ENCODE results near the gene GPHA2.

The GPHA2 gene

DNA sequence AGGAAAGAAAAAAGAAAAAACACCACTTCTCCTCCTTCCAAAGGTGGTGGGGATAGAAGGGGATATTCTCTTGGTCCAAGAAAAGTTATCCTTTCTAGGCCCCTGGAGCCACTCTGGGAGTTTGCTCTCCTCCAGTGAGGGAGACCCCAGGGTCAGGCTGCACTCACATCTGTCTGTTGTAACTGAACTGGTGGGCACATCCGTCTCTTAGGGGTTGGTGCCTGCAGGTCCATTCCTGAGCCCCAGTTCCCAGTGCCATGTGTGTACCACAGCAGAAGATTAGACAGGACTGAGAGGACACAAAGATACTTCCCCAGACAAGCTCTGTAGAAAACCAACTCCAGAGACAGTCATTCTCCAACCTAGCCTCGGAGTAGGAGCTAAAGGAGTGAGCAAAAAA, 15.6 kb downstream of the GPHA2 start:
- H3K4me1 ChIP-seq (ENCODE audit: control insufficient read depth, insufficient read depth, low read length) = peaks cover 22% of the 10 kb centered on the region
- WGBS, 2 experiments = 92 to 93% methylated on average over 2 of the region's 2 CpGs
- no peaks in the 10 kb centered on the region for H3K9me3 ChIP-seq (ENCODE audit: control insufficient read depth, low read length)
- no peak overlapping the region for H3K27ac ChIP-seq (ENCODE audit: insufficient read depth, low read depth, low read length, poor library complexity, severe bottlenecking)
- H3K36me3 ChIP-seq (ENCODE audit: control insufficient read depth, insufficient read depth, low read length) = no peaks in the 10 kb centered on the region
- peaks cover 5% of the 10 kb centered on the region for H3K27me3 ChIP-seq (ENCODE audit: control insufficient read depth, insufficient read depth, low read length, poor library complexity, severe bottlenecking)
- no peak overlapping the region for H3K4me3 ChIP-seq (ENCODE audit: insufficient read depth, low read depth, low read length)

DNA sequence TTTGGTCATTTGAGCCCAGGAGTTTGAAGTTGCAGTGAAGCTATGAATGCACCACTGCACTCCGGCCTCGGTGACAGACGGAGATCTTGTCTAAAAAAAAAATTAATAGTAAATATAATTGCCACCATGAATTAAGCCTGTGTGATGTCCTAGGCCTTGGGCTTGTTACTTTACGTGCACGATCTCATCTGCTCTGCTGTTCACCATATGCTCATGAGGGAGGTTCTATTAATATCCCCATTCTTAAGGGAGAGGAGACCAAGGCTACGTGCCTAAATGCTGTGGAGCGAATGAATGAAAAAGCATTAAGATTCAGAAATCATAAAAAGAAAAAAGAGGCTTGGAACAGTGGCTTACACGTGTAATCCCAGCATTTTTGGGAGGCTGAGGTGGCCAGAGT, 16.1 kb downstream of the GPHA2 start:
- Histone ChIP-seq H3K4me1 (ENCODE audit: control insufficient read depth, insufficient read depth, low read length) (peaks cover 21% of the 10 kb centered on the region), H3K27me3 (ENCODE audit: control insufficient read depth, insufficient read depth, low read length, poor library complexity, severe bottlenecking) (peaks cover under 1% of the 10 kb centered on the region), H3K9me3 (ENCODE audit: control insufficient read depth, low read length) (no peaks in the 10 kb centered on the region), H3K4me3 (ENCODE audit: insufficient read depth, low read depth, low read length) (no peak overlapping the region), H3K36me3 (ENCODE audit: control insufficient read depth, insufficient read depth, low read length) (no peaks in the 10 kb centered on the region), H3K27ac (ENCODE audit: insufficient read depth, low read depth, low read length, poor library complexity, severe bottlenecking) (no peak overlapping the region)
- 90 to 91% methylated on average over 8 of the region's 8 CpGs for WGBS, 2 experiments

DNA sequence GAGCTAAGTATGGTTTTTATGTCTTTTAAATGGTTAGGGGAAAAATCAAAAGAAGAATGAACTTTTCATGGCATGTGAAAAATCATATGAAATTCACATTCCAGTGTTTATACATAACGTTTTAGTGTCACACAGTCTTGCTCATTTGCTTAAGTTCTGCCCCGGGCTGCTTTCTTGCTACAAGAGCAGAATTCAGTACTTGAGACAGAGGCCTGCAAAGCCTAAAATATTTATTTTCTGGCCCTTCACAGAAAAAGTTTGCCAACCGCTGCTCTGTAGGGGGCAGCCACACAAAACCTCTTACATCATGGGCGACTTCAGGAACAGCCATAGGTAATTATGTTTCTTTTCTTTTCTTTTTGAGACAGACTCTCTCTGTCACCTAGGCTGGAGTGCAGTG, 17.7 kb downstream of the GPHA2 start:
- no peaks in the 10 kb centered on the region for H3K27me3 ChIP-seq (ENCODE audit: control insufficient read depth, insufficient read depth, low read length, poor library complexity, severe bottlenecking)

DNA sequence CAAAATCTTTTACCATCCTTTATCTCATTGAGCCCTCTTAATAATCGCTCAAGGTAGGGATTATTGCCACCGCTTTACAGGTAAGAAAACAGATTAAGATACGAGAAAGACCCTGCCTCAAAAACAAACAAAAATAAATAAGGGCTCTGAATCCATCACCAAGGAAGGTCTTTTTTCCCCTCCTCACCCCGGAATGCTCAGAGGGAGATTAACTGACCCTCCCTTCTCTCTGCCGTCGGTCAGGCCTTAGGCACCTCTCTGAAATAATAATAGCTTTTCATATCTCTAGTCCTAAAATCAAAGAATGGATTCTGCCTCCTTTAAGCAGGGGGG, 18.1 kb downstream of the GPHA2 start:
- Histone ChIP-seq H3K36me3 (ENCODE audit: control insufficient read depth, insufficient read depth, low read length) (no peaks in the 10 kb centered on the region), H3K27me3 (ENCODE audit: control insufficient read depth, insufficient read depth, low read length, poor library complexity, severe bottlenecking) (no peaks in the 10 kb centered on the region), H3K4me1 (ENCODE audit: control insufficient read depth, insufficient read depth, low read length) (peaks cover 13% of the 10 kb centered on the region), H3K9me3 (ENCODE audit: control insufficient read depth, low read length) (no peaks in the 10 kb centered on the region), H3K4me3 (ENCODE audit: insufficient read depth, low read depth, low read length) (peak overlapping the region; percentile 86), H3K27ac (ENCODE audit: insufficient read depth, low read depth, low read length, poor library complexity, severe bottlenecking) (peak overlapping the region; percentile 72)
- 5 to 8% methylated on average over 6 of the region's 6 CpGs for WGBS, 2 experiments

More for the DNA sequence above, 17.7 kb downstream of the GPHA2 start:
- H3K9me3 ChIP-seq (ENCODE audit: control insufficient read depth, low read length) = no peaks in the 10 kb centered on the region
- peak overlapping the region; percentile 72 for H3K27ac ChIP-seq (ENCODE audit: insufficient read depth, low read depth, low read length, poor library complexity, severe bottlenecking)
- H3K36me3 ChIP-seq (ENCODE audit: control insufficient read depth, insufficient read depth, low read length) = no peaks in the 10 kb centered on the region
- peak overlapping the region; percentile 86 for H3K4me3 ChIP-seq (ENCODE audit: insufficient read depth, low read depth, low read length)
- H3K4me1 ChIP-seq (ENCODE audit: control insufficient read depth, insufficient read depth, low read length) = peaks cover 13% of the 10 kb centered on the region
- 49 to 52% methylated on average over 4 of the region's 4 CpGs for WGBS, 2 experiments

DNA sequence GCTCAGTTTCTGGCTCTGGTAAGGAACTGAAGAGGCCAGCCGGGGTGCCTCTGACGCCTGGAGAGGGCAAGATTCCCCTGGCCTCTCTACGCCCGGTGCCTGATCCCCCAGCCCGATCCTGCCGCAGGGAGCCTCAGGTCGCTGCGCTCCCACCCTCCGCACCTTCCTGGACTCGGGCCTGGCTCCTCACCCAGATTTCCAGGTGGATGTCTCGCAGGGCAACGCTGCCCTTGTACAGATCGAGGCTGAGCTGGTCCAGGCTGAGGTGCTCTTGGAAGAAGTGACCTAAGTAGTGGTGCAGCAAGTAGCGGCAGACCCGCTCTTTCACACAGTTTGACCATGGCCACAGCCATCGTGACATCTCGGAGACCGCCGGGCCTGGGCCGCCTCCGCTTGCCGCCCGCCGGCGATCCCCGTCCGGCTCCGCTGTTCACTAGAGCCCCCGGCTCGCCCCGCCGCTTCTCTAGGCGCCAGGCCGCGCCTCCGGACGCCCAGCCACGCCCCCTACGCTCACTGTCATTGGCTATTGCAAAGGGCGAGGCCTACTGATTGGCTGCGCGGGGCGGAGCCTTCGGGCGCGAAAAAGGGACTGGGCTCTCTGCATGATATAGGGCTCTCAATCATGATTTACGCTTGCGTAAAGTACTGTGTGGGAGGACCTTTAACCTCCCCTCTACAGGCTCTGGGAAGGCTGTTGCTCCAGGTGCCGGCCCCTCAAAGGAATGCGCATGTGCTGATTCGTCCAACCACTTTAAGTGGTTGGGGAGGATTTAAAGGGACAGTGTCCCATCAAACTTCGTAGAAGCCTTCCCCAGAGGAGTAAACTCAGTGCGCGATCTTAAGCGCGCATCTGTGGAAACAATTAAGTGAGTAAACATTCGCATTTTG, 18.7 kb downstream of the GPHA2 start, which contains the start of gene ATG2A:
Gene ATG2A (minus strand): TSS at position 435 of the 888 bp plus-strand sequence. CDS start 74 bp downstream, at position 361.
- H3K27ac ChIP-seq (ENCODE audit: insufficient read depth, low read depth, low read length, poor library complexity, severe bottlenecking) = peak within 1 kb of the TSS; percentile 72

DNA sequence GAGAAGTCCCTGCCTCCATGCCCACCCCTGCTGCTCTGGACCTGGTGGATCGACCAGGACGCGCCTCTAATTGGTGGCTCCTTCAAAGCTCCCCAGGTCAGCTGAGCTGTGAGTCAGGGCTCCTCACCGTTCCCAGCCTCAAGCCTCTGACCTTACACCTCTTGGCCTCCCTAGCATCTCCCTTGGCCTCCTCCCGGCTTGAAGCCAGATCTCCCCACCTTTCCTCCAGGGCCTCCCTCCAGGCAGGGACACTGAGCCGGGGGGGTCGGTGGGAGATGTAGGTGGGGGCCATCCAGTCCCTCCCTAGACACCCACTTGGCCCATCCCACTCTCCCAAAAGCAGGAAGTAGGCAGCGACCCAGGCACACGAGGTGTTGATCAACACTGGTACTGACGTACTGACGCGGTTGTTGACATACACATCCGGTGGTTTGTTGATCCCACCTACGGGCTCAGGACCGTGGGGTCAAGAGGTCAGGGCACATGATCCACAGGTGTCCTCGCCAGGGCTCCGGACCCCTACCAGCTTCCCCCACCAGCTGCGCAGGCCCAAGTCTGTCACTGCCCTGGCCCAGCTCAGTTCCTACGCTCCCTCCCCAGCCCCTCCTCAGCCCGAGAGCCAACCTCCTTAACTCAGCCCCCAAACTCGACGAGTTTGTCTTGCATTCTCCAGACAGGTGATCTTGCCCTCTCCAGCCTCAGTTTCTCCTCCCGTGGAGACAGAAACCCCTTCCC, 19.5 kb downstream of the GPHA2 start:
- 14 to 15% methylated on average over 23 of the region's 23 CpGs for WGBS, 2 experiments
- H3K36me3 ChIP-seq (ENCODE audit: control insufficient read depth, insufficient read depth, low read length) = no peaks in the 10 kb centered on the region
- H3K4me1 ChIP-seq (ENCODE audit: control insufficient read depth, insufficient read depth, low read length) = peaks cover 13% of the 10 kb centered on the region
- H3K27ac ChIP-seq (ENCODE audit: insufficient read depth, low read depth, low read length, poor library complexity, severe bottlenecking) = no peak overlapping the region
- H3K27me3 ChIP-seq (ENCODE audit: control insufficient read depth, insufficient read depth, low read length, poor library complexity, severe bottlenecking) = no peaks in the 10 kb centered on the region
- peak overlapping the region; percentile 86 for H3K4me3 ChIP-seq (ENCODE audit: insufficient read depth, low read depth, low read length)
- no peaks in the 10 kb centered on the region for H3K9me3 ChIP-seq (ENCODE audit: control insufficient read depth, low read length)

More for the DNA sequence above, 18.7 kb downstream of the GPHA2 start, which contains the start of gene ATG2A:
- WGBS, 2 experiments = 0% methylated on average over 57 of the region's 57 CpGs
- peak within 1 kb of the TSS; percentile 86 for H3K4me3 ChIP-seq (ENCODE audit: insufficient read depth, low read depth, low read length)
- no peaks in the 10 kb centered on the region for H3K36me3 ChIP-seq (ENCODE audit: control insufficient read depth, insufficient read depth, low read length)
- H3K4me1 ChIP-seq (ENCODE audit: control insufficient read depth, insufficient read depth, low read length) = peaks cover 13% of the 10 kb centered on the region
- H3K27me3 ChIP-seq (ENCODE audit: control insufficient read depth, insufficient read depth, low read length, poor library complexity, severe bottlenecking) = no peaks in the 10 kb centered on the region
- H3K9me3 ChIP-seq (ENCODE audit: control insufficient read depth, low read length) = no peaks in the 10 kb centered on the region

DNA sequence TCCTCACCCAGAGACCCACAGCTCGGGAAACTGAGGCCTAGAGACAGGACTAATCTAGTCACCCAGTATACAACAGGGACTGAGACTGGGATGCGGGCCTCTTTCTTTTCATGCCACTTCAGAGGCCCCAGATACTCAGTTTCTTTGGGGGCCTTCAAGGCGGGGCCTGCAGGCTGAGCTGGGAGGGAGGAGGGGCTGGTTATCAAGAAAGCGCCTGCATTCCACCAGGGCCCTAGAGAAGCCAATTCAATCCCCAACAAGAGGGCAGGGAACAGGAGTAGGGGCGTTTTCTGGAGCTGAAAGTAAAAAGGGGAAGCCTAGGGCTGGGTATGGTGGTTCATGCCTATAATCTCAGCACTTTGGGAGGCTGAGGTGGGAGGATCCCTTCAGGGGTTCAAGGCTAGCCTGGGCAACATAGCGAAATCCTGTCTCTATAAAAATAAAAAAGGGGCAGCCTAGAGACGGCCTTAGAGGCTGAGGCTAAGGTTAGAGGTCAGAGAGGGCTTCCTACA, 20.3 kb downstream of the GPHA2 start:
- Histone ChIP-seq H3K36me3 (ENCODE audit: control insufficient read depth, insufficient read depth, low read length) (peaks cover 1% of the 10 kb centered on the region), H3K27ac (ENCODE audit: insufficient read depth, low read depth, low read length, poor library complexity, severe bottlenecking) (no peak overlapping the region), H3K9me3 (ENCODE audit: control insufficient read depth, low read length) (no peaks in the 10 kb centered on the region), H3K27me3 (ENCODE audit: control insufficient read depth, insufficient read depth, low read length, poor library complexity, severe bottlenecking) (no peaks in the 10 kb centered on the region), H3K4me3 (ENCODE audit: insufficient read depth, low read depth, low read length) (no peak overlapping the region), H3K4me1 (ENCODE audit: control insufficient read depth, insufficient read depth, low read length) (peaks cover 13% of the 10 kb centered on the region)
- WGBS, 2 experiments = 82 to 85% methylated on average over 7 of the region's 7 CpGs

DNA sequence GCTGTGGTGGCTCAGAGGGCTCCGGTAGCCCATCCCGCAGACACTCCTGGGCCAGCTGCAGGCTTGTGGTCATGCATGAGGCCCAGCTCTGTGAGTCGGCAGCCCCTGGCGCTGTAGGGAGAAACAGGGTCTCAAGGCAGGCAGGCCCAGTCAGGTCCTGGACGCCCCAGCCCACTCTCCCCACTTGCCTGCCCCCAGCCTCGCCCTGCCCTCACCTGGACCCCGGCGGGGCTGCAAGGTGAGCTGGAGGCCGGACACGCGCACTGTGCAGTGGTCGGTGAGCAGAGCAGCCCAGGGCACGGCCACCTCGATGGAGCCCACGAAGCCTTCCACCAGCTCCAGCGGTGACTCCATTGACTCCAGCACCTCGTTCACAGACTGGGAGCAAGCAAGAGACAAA, 21.6 kb downstream of the GPHA2 start:
- H3K36me3 ChIP-seq (ENCODE audit: control insufficient read depth, insufficient read depth, low read length) = peaks cover 6% of the 10 kb centered on the region
- 96% methylated on average over 17 of the region's 17 CpGs for WGBS, 2 experiments
- no peak overlapping the region for H3K4me3 ChIP-seq (ENCODE audit: insufficient read depth, low read depth, low read length)
- no peaks in the 10 kb centered on the region for H3K27me3 ChIP-seq (ENCODE audit: control insufficient read depth, insufficient read depth, low read length, poor library complexity, severe bottlenecking)
- H3K9me3 ChIP-seq (ENCODE audit: control insufficient read depth, low read length) = no peaks in the 10 kb centered on the region
- no peak overlapping the region for H3K27ac ChIP-seq (ENCODE audit: insufficient read depth, low read depth, low read length, poor library complexity, severe bottlenecking)
- peaks cover 13% of the 10 kb centered on the region for H3K4me1 ChIP-seq (ENCODE audit: control insufficient read depth, insufficient read depth, low read length)

DNA sequence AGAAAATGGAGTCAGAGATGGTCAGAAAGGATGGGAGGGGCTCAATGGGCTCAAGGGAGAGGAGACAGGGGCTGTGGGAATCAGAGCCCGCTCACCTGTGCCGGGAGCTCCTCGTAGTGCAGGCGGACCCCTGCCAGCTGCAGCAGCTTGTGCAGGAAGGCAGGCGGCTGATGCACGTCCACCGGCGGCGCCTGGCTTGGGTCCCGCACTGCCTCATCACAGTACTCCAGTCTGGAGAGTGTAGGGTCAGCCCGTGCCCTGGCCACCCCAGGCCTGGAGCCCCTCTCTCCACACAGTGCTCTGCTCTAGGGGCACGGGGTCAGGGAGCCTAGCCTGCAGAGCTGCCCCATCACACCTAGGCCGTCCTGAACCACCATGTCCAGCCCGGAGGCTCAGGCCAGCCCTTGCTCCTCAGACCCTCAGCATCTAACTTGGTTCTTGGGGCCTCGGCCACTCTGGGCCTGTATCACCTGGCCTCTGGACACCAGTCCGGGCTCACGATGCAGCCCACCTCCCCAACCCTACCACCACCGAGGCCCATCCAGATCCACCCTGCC, 22.4 kb downstream of the GPHA2 start:
- WGBS, 2 experiments = 88 to 91% methylated on average over 18 of the region's 18 CpGs
- Histone ChIP-seq H3K4me3 (ENCODE audit: insufficient read depth, low read depth, low read length) (no peak overlapping the region), H3K27ac (ENCODE audit: insufficient read depth, low read depth, low read length, poor library complexity, severe bottlenecking) (no peak overlapping the region), H3K36me3 (ENCODE audit: control insufficient read depth, insufficient read depth, low read length) (peaks cover 6% of the 10 kb centered on the region), H3K4me1 (ENCODE audit: control insufficient read depth, insufficient read depth, low read length) (peaks cover 13% of the 10 kb centered on the region), H3K9me3 (ENCODE audit: control insufficient read depth, low read length) (no peaks in the 10 kb centered on the region), H3K27me3 (ENCODE audit: control insufficient read depth, insufficient read depth, low read length, poor library complexity, severe bottlenecking) (no peaks in the 10 kb centered on the region)

DNA sequence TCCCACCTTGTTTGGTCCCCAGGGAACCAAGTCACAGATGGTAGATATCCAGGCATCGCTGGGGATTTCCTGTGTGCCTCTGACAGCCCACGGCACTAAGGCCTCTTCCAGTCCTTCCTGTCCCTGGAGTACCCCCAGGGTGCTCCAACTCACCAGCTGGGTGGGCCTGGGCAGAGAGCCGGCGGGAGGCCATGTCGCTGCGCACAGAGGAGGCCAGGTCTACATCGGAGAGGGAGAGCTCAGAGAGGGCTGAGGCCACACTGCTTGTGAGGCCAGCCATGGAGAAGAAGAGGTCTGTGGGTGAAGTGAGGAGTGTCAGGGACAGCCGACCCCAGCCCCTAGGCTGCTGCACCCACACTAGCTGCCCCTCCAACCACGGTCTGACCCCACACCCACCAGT, 24.0 kb downstream of the GPHA2 start:
- no peak overlapping the region for H3K4me3 ChIP-seq (ENCODE audit: insufficient read depth, low read depth, low read length)
- no peaks in the 10 kb centered on the region for H3K9me3 ChIP-seq (ENCODE audit: control insufficient read depth, low read length)
- peaks cover 13% of the 10 kb centered on the region for H3K4me1 ChIP-seq (ENCODE audit: control insufficient read depth, insufficient read depth, low read length)
- peaks cover 8% of the 10 kb centered on the region for H3K36me3 ChIP-seq (ENCODE audit: control insufficient read depth, insufficient read depth, low read length)
- H3K27ac ChIP-seq (ENCODE audit: insufficient read depth, low read depth, low read length, poor library complexity, severe bottlenecking) = no peak overlapping the region
- H3K27me3 ChIP-seq (ENCODE audit: control insufficient read depth, insufficient read depth, low read length, poor library complexity, severe bottlenecking) = no peaks in the 10 kb centered on the region
- WGBS, 2 experiments = 91% methylated on average over 9 of the region's 9 CpGs

Measured in ectodermal cell (in vitro differentiated cells).